Subcutaneous adipose tissue (tissue), 4 donors: ENCODE measurements around the gene TTLL10. TPM values are rescaled to one million over a fixed set of nuclear protein-coding genes. Genes with fewer than 3 reads are reported as not detected.

Experiments
- CTCF ChIP-seq: fragments of 450-650 bp; IDR thresholded peaks from one replicate; pipeline ENCODE4 v1.5.1; 2016; ENCODE audit warnings: low read depth, mild to moderate bottlenecking, control low read depth, antibody characterized with exemption, moderate library complexity
- total RNA-seq, 4 donors: library from RNA; depleted of rRNA; stranded (reverse); fragments of >200 nt; gene quantifications; one replicate each; pipeline ENCODE4 v1.1.0, GENCODE V29; 2016

TTLL10 gene
- total RNA-seq, 4 donors from 2014 or later, result 0.19 TPM; not detected in 3

DNA sequence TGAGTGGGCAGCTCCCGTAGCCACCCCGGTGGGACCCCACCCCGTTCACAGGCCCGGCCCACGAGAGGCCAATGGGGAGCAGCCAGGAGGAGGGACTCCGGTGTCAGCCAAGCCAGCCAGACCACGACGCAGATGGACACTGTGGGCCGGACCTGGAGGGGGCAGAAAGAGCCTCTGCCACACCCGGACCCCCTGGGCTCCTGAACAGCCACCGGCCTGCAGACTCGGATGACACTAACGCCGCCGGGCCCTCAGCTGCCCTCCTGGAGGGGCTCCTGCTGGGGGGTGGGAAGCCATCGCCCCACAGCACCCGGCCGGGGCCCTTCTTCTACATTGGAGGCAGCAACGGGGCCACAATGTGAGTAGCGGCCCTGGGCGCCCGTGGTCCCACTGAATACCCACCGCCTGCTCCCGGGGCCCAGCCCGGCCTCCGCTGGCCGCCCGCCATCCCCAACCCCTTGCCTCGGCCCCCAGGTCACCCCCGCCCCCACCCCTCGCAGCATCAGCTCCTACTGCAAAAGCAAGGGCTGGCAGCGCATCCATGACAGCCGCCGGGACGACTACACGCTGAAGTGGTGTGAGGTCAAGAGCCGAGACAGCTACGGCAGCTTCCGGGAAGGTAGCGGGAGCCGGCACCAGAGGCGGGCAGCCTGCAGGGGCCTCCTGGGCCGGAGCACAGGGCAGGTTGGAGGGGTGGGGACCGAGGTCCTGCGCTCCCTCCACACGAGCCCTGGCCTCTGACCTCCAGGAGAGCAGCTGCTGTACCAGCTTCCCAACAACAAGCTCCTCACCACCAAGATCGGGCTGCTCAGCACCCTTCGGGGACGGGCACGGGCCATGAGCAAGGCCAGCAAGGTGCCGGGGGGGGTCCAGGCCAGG lies 6.5 kb downstream of the TTLL10 start:
- no peak for TF ChIP-seq CTCF

GRCh38 chr1:1181129-1181937 lies 7.7 kb downstream of the TTLL10 start:
- no peak for TF ChIP-seq CTCF

DNA sequence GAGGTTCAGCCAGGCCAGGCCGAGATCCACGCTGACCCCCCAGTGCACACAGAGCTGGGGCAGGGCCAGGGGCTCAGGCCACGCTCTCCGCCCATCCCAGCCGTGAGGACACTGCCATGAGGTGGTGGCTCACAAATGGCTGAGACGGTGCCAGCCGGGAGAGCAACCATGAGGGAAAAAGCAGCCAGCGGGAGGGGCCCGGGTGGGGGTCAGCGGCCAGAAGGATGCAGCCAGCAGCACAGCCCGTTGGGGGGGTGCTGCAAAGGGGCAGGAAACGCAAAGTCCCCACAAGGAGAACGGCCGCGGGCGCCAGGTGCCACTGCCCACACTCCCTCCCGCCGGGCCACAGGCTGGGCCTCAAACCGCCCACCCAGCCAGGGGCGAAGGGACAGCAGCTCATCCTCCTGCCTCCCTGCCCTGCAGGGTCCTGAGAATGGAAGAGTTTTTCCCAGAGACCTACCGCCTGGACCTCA lies 8.3 kb downstream of the TTLL10 start:
- TF ChIP-seq CTCF, result no peak

GRCh38 chr1:1182491-1183220 lies 9.0 kb downstream of the TTLL10 start:
- TF ChIP-seq CTCF, result no peak

DNA sequence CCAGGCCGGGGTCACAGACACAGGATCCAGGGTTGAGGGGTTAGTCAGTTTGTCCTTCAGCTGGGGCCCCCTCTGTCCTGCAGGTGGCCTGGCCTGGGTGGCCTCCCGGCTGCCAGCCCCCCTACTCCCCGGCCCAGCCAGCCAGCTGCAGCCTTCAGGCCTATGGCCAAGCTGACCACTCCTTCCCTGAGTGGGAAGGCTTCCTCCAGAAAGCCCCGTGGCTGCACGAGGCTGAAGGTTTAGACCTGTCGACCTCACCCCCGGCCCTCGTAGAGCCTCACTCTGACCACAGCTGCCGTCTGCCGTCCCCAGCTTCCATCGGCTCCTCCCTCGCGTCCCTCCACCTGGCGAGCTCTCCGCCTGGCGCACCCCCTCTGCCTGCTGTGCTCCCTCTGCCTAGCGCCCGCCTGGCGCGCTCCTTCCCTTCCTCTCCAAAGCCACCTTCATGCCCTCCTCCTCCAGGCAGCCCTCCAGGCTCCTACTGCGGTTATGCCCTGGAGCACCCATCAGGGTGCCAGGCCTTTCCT lies 9.6 kb downstream of the TTLL10 start:
- no peak for TF ChIP-seq CTCF

DNA sequence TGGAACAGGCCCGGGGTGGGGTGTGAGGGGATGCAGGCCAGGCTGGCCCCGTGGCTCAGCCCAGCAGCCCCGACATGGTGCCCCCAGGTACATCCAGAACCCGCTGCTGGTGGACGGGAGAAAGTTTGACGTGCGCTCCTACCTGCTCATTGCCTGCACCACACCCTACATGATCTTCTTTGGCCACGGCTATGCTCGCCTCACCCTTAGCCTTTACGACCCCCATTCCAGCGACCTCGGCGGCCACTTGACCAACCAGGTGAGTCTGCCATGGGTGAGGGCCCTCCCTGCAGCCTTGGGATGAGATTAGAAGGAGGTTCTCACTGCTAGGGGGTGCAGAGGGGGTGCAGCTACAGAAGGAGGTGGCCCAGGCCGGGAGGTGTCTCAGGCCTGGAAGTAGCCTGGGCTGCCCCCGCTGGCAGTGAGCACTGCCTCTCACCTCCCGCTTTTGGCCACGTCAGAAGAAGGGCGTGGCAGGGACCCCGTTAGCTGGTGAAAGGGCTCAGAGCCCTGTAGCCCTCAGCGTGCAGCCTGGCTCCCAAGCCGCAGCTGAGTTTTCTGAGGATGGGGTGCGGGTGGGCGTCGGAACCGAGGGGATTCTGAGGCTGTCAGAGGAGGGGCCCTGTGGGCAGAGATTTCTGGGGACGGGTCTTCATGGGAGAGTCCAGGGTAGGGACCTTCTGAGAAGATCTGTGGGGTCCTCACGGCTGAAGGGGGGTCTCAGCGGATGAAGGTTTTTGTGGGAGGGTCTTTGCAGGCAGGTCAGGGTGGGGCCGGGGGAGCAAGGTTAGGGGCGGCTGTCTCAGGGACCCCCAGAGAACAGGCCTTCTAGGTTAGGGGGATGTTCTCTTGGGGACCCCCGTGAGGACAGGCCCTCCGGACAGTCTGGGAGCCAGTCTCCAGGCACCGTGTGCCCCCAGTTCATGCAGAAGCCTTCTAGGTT lies 10.4 kb downstream of the TTLL10 start:
- no peak for TF ChIP-seq CTCF
